NCI-H2171 treated with DMSO at 0.1 percent for 48 hours (cell line): ENCODE results near the gene ZNF287.
"Not testable (repeated sequence)": the region's sequence is repeated elsewhere in the genome, so short reads cannot be mapped to it uniquely, and the experiment has no call there.

Experiments used
- DNase-seq: peaks from one replicate; lab custom pipeline; 2025; lab: John Stamatoyannopoulos, UW

ZNF287 gene

DNA sequence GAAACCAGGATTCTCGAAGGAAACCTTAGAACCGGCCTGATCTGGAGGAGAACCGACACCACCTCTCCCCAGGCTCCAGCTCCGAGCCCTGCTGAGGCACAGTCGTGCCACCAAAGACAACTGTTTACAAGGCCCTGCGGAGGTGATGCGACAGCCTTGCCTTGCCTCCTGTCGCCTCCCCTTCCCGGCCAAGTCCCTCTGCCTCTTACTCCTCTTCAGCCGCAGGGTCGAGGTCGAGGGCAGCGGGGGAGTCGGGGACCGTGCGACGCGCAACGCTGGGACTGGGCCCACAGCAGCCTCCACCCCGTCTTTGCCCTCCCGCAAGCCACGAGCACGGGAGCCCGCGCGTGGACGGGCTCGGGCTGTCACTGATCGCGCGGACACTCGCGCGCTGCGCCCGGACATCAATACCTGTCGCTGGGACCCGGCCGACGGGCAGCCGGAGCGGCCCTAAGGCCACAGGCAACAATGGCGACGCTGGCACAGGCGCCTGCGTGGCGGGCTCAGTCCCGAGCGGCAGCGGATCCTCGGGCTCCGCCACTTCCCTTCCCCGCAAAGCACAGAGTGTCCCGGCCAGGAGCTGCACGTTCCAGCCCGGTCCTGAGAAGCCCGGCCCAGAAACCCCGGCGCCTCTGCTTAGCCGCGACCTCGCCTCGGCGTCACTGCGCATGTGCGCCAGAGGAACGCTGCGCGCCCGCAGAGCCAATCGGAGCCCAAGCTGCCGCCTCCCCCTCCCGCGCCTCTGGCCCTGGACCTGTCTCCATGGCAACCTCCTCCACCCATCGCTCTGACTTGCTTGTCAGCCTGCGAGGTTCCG lies at the start of gene ZNF287:
Gene ZNF287 (minus strand): TSS at position 664 of the 817 bp plus-strand sequence. CDS start 1,473 bp downstream, outside the sequence.
- peak; percentile 84 for DNase-seq

DNA sequence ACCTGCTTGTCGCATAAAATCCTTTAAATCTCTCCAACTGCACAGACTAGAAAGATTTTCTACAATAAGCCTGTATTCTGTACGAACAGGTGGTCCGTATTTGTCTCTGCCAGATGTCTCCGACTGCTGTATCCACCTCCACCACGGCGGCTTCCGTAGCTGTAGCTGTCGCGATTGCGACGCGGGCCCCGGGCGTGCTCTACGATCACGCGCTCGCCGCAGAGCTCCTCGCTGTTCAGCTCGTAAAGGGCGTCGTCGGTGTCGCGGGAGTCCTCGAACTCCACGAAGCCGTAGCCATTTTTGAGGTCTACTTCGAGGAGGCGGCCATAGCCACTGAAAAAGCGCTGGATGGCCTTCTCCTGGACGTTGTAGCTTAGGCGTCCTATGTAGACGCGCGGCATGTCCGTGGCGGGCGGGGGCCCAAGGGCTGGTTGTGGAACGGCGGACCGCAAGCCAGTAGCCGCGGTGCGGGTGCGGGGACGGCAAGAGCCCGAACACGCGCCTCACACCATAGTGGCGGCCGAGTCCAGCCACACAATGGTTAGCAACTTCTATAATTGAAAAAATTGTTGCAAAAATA lies 48.6 kb upstream of the ZNF287 start:
- DNase-seq, result no peak

GRCh38 chr17:16599537-16599936 lies 30.5 kb upstream of the ZNF287 start:
- DNase-seq, result no peak

GRCh38 chr17:16593356-16594102 lies 24.5 kb upstream of the ZNF287 start:
- DNase-seq, result no peak

- DNase-seq, result peak; percentile 92
Measured at GRCh38 chr17:16589097-16589969, 20.3 kb upstream of the ZNF287 start.

GRCh38 chr17:16585796-16586195 lies 16.8 kb upstream of the ZNF287 start:
- DNase-seq, result no peak

DNA sequence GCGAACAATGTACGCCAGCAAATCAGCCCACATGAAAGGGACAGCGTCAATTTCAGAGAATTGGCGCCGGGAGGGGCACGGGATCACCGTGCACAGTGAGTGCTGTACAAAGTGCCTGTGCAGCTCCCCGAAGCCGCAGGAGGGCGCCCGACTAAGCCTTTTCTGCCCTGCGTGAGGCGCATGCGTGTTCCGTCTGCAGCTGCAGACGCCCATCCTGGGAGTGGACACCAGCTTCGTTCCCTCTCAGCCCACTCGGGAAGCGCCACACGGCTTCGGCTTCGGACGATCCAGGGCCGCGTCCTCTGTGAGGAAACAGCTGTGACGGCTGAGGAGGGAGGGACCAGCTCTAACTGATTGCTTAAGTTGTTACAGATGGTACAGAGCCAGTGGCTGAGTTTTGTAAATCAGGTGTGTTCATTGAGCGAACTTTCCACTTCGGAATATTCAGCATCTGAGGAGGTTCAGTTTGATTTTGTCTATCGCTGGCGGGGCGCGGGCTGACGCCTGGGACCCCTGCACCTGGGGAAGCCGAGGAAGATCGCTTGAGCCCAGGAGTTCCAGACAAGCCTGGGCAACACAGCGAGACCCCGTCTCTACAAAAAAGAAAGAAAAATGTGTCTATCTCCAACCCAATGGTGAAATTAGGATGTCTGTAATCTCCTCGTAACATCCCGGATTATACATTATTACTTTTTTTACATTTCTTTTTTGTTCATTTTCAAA lies 15.4 kb upstream of the ZNF287 start:
- peak; percentile 84 for DNase-seq

DNA sequence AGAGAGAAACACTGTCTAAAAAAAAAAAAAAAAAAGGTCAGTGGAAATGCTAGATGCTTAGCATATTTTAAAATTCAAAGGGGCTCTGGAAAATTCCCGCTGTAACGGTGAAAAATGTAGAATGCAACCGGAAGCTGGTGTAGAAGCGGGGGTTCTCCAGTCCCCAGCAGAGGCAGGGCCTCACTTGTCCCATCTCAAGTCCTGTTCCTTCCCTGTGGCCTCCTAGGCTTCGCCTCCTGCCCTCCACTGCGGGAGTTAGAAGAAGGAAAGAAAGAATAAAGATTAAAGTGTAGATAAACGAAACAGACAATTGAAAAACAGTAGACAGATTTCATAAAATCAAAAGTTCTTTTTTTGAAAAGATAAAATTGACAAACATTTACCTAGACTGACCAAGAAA lies 14.8 kb upstream of the ZNF287 start:
- DNase-seq, result no peak

DNA sequence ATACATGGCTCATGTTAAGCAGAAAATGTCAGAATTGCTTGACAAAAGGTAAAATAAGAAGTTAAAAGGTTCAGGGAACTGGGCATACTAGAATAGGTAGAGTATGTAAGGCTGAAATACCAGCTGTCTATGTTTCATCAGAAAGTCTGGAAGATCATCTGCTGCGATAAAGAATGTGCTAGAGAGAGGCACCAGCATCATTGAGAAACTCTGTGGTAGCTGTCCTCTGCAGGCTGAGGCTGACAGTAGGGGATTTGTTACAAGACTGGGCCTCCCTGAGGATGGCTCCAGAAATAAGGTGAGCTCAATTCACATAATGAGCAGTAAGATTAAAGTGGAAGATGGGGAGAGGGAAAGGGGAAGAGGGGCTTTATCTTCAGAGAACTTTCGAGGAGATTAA lies 4.5 kb upstream of the ZNF287 start:
- no peak for DNase-seq

- DNase-seq, result no peak
Measured at GRCh38 chr17:16569358-16569712, 331 bp upstream of the ZNF287 start.

DNA sequence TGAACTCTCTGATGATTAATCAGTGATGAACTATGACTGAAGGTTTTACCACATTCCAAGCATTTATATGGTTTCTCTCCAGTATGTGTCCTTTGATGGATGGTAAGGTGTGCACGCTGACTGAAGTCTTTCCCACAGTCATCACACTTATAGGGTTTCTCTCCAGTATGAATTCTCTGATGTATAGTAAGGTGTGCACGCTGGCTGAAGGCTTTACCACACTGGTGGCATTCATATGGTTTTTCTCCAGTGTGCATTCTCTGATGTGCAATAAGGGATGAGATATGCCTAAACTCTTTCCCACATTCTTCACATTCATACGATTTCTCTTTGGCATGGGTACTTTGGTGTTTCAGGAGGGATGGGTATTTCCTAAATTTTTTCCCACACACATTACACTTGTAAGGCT lies 16.4 kb downstream of the ZNF287 start:
- DNase-seq, result no peak

- DNase-seq, result no peak
Measured at GRCh38 chr17:16551878-16552636, 16.9 kb downstream of the ZNF287 start.

DNA sequence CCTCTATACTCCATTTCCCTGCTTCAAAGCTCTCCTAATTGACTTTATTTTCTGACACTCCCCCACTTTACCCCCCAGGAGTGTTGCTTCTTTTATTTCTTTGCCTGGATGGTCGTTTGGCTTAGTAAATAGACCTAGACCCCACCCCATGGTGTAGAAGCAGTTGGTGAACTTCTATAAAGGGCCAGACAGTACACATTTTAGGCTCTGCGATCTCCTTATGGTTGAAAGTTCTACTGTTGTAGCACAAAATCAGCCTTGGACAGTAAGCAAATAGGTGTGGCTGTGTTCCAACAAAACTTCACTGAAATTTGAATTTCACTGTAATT lies 31.9 kb downstream of the ZNF287 start:
- DNase-seq, result no peak

- DNase-seq, result no peak
Measured at GRCh38 chr17:16534236-16534635, 34.8 kb downstream of the ZNF287 start.

DNA sequence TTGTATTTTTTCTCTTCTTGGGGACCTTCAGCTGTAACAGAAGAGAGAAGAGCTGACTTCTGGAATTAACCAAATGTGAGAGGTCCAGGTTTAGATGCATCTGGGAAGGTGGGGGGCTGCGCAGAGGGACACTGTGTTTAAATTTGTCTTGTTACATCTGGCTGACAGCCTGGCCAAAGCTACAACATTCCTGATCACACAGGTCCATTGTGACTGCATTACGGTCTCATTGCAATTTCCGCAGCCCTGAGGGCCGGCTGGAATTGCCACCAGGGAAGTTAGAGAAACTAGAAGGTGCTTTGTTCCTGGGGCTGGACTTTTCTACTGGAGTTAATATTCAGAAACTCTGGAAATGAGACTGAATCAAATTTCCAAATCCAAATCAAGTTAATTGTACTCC lies 39.1 kb downstream of the ZNF287 start:
- no peak for DNase-seq

DNA sequence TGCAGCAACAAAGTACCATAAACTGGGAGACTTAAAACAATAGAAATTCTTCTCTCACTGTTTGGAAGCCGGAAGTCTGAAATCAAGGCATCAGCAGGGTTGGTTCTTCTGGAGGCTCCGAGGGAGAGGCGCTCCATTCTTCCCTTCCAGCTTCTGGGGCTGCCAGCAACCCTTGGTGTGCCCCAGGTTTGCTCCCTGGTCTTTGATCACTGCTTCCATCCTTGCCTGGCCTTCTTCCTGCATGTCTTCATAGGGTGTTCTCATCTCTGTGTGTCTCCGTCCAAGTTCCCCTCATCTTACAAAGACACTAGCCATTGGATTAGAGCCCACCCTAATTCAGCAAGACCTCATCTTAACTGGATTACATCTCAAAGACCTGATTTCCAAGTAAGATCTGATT lies 41.7 kb downstream of the ZNF287 start:
- DNase-seq, result no peak

GRCh38 chr17:16525556-16525955 lies 43.4 kb downstream of the ZNF287 start:
- not testable (repeated sequence) for DNase-seq

DNA sequence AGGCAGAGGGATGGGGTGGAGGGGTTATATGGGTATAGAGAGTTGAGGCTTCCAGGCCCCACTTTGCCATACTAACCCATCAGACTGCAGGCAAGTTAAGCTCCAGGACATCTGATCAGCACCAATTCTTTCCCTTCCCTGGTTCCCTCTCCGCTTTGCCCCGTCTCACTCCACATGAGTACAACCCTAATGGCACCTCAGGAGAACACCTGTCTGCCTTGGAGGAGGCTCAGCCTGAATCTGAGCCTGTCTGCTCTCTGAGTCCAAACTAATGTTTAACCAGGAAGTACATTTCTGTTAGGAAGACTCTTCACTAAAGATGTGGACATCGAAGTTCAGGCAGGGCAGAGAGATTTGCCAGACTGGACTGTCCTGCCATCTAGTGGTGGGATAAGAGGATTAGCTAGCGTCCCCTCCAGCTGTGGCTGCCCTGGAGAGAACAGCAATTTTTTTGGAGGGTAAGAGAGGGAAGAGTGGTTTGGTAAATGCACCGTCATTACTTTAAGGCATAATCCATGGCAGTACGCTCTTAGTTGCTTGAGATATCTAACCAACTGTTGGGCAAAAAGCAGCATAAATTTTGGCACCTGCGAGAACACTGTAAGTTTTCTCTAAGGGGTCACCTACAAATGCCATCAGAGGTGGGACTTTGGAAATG lies 47.8 kb downstream of the ZNF287 start:
- peak; percentile 85 for DNase-seq

GRCh38 chr17:16519021-16519420 lies 50.0 kb downstream of the ZNF287 start:
- no peak for DNase-seq

- DNase-seq, result no peak
Measured at GRCh38 chr17:16517477-16517876, 51.5 kb downstream of the ZNF287 start.
